Ecto neural progenitor cell (in vitro differentiated cells): ENCODE measurements around the gene MVK.

Experiments
- DNase-seq: peaks from one replicate; pipeline ENCODE4 v3.0.0-alpha.2; 2018; ENCODE audit warnings: low spot score

Gene MVK

DNA sequence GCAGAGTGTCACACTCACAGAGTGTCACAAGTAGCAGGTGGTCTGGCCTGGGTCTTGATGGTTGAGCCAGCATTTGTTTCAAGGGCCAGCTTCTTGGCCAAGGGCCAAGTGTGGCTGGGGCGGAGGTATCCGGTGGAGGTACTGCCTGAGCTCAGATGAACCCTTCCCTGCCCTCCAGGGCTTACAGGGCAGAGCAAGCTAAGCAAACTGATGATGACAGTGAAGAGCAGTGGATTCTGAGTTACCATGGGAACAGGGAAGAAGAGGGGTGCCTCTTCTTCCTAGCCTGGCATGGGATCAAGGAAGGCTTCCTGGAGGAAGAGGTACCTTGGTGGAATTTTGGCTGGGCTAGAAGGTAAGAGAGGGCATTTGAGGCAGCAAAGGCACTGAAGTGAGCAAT is 35.7 kb downstream of the MVK start:
- DNase-seq: no peak

DNA sequence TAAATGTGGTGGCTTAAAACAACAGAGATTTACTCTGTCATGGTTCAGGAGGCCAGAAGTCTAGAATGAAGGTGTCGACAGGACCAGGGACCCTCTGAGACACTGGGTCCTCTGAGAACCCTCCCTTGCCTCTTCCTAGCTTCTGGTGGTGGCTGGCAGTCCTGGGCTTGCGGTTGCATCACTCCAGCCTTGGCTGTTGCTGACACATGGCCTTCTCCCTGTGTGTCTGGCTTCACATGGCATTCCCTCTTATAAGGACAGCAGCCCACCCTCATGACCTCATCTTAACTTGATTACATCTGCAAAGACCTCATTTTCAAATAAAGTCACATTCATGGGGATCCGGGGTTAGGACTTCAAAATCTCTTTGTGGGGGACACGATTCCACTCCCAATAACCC is 36.9 kb downstream of the MVK start:
- no peak for DNase-seq

DNA sequence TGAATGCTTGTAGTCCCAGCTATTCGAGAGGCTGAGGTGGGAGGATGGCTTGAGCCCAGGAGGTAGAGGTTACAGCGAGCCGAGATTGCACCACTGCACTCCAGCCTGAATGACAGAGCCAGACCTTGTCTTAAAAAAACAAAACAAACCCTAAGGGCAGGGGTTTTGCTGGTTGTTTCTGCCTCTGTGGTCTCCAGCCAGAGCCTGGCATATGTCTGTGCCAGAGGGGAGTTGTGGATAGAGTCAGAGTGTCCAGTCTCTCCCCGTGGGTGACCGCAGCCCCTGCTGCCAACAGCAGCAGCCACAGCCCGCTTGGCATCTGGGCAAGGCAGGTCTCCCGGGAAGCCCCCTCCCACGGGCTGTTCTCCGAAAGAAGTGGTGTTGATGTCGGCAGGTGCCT is 37.6 kb downstream of the MVK start:
- no peak for DNase-seq

DNA sequence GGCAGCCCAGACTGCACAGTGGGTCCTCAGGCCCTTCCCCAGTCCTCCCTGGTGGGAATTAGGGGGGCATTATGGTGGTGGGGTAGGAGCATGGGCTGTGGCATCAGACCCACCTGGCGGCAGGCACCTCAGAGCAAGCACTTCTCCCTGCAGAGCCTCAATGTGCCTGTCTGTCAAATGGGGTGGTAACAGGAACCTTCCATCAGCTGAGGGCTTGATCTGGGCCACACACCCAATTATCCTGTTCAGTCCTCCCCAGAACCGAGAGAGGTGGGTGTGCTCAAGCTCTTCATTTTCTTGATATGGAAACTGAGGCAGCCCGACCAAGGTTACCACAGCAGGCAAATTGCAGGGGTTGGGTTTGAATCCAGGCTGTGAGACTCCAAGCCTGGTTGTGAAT is 38.4 kb downstream of the MVK start:
- no peak for DNase-seq

DNA sequence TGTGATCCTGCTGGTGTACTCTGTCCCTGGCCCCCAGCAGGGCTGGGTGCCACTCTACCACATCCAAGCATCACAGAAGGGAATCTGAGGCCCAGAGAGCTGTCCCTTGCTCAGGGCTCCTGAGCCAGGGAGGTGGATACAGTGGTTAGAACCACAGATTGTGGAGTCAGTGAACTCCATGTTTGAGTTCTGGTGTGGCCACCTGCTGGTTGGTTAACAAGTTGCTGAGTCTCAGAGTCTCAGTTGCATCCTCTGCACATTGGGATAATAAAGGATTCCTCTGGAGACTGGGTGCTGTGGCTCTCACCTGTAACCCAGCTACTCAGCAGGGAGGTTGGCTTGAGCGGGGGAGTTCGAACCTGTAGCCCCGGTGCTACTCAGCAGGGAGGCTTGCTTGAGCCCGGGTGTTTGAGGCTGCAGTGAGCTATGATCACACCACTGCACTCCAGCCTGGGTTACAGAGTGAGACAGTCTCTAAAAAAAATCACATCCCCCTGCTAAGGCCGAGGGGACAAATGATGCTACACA is 39.4 kb downstream of the MVK start:
- DNase-seq: no peak

DNA sequence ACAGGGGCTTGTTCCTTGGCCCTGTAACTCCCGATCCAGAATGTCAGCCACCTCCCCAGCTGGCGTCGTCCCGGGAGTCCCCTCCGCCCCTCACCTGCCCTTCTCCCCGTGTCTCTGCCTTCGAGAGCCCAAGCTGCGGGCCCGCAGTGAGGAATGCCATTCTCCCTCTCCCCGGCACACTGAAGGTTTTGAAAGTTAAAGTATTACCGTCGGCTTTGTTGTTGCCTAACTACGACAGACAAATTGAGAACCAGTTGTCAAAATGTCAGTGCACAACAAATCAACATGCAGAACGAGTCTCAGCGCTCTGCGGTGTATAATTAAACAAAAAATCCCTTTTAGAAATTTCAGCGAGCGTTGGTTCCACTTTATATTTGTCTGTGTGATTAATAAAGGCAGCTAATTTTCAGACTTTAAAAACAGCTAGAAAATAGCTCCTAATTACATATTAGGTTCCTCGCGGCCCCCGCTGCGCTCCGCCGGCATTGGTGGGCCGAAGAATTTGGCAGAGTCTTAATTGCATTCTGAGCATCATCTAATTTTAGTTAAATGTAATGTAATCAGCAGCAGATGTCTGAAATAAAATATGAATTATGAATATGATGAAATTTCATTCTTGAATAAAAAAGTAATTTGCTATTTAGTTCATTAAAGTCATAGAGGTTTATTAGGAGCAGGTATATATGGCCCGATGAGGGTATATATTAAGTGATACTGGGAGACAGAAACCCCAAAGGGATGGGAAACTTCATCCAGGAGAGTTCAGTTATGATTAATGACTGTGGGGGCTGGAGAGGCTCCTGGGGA is 40.3 kb downstream of the MVK start:
- no peak for DNase-seq

DNA sequence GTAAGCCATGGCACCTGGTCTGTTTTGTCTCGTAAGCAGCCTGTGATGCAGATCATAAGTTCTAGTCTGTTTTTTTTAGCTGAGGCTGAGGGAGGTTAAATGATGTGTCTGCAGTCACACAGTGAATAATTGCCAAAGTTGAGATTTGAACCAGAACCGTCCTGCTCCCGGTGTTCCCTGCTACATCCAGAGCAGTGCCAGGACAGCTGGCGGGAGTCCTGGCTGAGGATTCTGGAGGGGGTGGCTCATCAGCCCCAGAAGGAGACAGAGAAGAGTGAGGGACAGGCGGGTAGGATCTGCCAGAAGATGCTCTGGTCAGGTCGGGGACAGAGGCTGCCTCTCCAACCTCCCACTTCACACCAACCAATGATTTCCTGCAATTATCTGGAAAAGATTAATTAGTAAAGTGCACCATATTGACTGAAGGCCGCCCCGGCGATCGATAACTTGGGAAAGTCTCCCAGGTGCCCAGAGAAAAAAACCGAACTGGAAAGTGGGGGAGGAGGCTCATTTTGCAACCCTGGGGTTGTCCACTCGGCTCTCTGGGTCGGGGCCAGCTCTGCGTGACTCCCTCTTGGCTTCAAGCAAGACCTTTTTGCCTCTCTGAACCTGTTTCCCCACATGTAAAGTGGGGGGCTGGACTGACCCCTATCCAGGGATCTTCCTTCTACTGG is 42.1 kb downstream of the MVK start:
- no peak for DNase-seq

DNA sequence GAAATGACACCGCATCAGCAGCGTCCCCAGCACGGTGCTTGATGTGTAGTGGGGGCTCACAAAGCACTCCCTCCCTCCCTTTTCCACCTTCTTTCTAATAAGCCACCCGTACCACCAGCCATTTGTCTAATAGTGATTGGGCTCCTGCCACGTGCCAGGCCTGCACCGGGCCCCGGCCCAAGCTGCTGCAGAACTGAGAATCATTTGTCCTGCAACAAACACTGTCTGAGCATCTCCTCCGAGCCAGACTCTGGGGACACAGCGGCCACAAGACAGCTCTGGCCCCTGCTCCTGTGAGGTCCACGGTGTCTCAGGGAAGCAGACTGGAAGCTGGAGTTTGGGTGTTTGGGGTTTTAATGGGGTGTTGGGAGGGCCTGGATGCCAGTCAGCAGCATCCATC is 43.9 kb downstream of the MVK start:
- no peak for DNase-seq

DNA sequence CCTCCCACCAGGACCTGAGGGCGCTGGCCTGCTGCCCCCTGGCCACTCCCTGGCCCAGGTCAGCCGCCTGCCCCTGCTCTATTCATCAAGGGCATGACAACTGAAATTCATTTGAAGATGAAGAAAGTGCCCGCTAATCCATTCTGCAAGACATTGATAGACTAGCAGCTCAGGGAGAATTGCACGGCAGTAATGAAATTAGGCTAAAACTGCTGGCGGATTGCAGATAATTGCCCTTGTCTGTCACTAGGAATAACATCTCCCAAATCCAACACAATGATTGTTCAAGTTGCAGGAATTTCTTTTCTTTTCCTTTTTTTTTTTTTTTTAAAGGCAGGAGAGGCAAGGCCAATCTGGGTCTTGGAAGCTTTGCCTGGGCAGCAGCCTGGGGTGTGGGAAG is 44.5 kb downstream of the MVK start:
- DNase-seq: no peak

DNA sequence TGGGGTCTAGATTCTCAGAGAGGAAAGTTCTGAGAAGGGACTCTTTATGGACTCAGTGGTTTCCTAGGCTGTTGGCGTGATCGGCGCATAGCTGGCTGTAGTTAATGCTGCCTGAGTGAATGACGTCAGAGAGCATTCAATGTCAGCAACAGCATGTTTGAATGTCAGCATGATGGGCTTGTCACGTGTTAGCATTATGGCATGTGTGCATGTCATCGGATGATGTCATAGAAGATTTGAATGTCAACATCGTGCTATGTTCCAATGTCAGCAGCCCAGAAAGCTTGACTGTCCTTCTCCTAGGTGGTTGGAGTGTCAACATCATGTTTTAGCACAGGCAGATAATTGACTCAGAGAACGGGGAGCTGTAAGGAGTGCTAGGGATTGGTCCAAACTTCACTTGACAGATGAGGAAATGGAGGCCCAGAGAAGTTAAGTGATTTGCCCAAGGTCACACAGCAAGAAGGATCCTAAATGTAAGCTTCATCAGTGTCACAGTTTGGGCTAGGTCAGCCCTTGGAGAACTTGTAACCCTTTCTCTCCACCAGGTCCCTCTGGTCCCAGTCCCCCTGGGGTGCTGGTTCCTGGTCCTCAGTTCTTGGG is 45.5 kb downstream of the MVK start:
- no peak for DNase-seq

DNA sequence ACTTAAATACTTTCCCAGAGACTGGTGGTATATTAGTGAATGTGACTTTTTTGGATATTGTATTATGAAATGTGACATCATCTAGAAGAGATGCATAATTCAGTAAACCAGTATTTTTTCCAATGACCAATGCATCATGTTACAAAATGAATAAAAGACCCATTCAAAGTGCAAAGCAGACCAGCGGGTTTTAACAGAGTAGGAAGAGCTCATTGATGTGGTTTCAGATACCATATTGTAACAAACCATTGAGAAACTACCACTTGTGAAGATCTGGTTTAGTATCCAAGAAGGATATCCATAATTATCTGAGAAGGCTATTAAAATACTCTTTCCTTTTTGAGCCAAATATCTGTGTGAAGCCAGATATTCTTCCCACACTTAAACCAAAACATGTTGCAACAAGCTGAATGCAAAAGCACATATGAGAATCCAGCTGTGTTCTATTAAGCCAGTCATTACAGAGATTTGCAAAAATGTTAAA is 47.7 kb downstream of the MVK start:
- DNase-seq: no peak

DNA sequence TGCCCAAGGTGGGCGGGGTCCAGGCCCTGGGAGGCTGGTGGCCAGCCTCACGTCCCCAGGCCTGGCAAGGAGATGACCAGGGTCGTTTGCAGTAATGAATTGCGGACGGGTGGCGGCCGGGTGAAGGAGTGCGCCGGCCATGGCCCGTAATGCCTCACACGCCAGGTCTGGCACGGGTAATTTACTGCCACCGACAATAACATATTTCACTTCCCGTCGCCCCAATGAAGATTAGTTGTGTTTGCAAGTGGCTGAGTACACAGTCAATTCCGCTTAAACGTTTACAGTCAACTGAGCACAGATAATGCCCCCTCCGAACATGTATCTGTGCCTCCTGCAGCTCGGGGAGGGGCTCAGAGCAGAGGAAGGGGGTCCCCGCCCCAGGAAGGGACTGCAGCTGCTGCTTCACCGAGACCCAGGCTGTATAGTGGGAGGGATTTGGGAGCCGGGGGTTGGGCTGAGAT is 48.3 kb downstream of the MVK start:
- DNase-seq: no peak

DNA sequence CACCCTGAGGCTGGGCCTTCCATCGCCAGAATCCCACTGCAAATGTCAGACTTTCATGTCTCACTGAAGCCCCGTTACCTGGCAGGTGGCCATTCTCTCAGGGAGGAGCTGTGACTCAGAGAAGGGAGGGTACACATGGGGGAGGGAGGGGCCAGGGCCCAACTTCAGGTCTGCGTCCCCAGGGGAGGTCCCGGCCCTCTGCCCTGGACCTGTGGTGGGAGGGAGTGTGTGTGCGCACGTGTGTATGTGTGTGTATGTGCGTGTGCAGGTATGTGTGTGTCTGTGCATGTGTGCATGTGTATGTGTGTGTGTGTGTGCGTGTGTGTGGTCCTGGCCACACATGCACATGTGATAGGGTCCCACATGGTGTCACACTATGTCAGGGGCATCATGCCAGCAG is 50.9 kb downstream of the MVK start:
- no peak for DNase-seq

DNA sequence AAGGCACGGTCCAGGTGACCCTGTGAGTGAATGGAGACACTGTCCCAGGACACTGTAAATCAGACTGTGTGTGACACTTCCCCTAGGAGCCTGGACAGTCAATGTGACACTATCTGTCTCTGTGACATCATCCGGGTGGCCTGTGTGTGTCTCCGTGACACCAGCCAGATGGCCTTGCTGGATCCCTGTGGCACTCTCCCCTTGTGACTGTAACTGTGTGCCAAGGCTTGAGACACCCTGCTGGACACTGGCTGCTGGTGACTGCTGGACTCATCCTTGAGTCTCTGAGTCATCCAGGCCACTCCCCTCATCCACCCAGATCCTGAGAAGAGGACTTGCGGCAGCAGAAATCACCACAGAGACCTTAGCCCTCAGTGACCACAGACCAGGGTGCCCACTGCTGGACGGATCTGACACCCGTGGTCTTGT is 51.6 kb downstream of the MVK start:
- no peak for DNase-seq

DNA sequence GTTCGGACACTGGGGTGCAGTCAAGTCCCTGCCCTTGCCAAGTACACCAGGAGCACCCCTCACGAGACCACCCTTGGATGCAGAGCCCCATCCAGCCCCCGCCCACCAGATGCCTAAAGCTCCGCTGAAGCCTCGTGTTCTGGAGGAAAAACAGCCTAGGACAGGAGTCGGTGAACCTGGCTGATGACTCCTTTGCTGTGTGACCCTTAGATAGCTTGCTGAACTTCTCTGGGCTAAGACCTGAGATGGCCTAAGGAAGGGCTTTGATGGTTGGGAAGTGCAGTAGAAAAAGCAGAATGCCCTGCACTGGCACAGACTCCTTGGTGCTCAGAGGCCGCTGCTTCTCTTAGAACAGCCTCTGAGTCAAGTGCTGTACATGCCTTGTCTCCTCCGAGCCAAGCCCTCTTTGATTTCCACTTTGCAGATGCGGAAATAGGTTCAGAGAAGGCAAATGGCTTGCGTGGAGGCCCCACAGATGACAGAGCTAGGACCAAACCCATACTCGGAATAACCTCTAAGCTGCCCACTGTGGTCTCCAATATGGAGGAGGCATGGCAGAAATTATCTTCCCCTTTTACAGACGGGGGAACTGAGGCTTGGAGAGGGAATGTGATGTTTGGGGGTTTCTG is 52.3 kb downstream of the MVK start:
- no peak for DNase-seq

DNA sequence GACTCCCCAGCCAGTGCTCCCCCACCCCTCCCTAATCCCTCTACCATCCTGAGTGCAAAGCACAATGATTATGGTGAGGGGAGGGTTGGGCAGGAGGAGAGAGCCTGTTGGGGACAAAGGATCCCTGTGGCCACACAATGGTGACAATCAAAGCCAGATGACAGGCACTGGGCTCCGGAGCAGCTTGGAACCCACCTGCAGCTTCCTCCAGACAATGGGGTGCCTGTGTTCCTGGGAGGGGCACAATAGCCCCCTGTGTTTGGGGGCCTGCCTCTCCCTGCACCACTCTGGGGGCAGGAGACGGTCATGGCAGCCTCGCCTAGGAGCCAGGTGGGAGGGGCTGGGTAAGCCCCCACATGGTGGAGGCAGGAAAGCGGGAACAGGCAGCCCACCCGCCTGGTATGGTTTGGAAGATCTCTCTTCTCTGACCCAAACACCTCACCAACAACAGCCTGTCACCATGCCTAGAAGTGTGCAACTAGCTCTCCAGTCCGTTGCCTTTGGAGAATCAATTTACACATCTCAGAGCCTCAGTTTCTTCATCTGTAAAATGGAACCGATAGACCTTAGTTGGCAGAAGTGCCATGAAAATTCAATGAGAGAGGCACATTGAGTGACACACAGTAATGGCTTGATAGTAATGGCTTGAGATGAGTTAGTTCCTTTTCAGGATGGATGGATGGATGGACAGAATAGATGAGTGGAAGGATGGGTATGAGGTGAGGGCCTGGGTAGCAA is 53.0 kb downstream of the MVK start:
- no peak for DNase-seq

DNA sequence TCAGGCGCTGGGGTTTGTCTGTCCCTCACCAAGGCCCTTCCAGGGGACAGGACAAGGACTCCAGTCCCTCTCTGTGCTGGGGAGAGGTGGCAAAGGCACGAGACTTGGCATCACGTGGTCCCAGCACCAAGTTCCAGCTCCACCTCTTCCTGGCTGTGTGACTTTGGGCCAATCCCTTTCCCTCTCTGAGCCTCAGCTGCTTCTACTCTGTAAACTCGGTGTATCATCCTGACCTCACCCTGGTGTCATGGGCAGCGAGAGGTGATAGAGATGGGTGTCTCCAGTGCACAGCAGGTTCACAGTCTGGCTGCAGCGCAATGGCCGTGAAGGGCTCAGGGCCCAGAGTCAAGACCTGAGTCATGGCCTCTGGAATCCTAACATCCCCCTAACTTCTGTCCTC is 54.0 kb downstream of the MVK start:
- no peak for DNase-seq

DNA sequence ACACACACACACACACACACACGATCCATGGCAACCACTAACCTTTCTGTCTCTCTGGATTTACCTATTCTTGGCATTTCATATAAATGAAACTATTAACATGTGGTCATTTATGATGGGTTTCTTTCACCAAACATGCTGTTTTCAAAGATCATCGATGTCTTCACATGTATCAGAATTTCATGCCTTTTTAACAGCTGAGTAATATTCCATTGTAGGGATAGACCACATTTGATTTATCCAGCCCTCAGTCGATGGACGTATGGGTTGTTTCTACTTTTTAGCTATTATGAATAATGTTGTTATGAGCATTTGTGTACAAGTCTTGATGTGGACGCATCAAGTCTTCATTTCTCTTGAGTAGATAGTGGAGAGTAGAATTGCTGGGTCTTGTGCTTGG is 56.5 kb downstream of the MVK start:
- no peak for DNase-seq

DNA sequence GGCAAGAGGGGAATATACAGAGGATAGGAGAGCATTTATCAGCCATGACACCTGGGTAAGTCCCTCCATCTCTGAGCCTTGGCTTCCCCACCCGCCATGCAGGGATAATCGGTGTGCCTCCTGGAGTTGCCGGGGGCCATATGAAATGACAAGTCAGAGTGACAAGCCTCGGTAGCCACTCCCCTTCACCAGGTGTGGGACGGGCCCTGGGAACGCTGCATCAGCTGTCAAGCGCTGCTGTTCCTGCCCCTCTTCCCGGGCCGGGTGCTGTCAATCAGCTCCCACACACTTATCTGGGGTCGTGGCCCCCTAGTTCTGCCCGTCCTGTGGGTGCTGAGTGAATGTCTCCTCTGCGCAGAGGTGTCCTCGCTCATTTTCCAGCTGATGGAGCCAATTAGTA is 57.2 kb downstream of the MVK start:
- no peak for DNase-seq

DNA sequence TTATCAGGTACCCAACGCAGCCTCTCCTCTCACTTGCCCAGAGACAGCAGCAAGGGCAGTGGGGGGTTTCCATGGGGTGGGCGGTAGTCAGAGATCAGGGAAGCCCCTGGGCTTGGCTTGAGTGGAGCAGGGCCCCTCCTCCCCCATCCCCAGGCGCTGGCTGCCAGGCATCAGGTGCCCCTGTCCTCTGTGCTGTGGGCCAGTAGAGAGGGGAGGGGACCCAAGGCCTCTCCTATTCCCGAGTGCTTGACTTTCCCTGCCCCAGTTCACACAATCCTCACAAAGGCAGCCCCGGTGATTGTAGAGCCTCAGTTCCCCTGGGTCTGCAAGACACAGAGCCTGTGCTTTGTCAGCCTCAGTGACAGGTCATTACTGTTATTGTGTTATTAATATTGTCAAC is 57.7 kb downstream of the MVK start:
- no peak for DNase-seq

DNA sequence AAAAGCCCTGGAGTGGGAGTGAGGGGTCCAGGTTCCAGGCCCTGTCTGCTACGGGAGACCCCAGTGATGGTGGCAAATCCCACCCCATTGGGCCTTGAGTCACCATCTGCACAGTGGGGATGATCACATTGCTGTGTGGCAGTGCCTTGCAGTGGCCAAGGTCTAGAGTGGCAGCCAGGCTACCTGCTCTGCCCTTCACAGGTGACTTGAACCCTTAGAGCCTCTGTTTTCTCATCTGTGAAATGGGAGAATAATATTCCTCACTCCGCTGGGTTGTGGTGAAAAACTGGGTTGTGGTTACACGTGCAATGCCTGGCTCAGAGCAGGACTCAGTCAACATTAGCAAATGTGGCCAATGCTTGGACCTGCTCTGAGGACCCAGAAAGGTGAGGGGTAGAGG is 58.2 kb downstream of the MVK start:
- no peak for DNase-seq

DNA sequence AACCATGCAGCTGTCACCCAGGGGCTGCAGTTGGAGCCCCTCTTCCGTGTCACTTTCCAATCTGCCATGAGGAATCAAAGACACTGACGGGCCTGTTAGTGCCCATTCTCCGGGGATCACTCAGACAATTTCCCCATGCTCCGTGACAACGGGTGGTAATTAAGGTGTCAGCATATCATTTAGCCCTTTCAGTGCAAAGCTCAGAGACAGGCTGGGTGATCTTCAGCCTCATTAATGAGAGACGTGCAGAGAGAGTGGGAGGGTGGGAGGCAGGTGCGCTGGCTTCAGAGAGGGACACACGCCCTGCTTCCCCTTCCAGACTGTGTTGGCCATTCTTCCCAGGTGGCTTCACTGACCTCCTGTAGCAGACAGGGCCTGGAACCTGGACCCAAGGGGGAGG is 58.7 kb downstream of the MVK start:
- DNase-seq: no peak
